ENCODE data around the gene ADARB2.
A peak's percentile ranks its signal among the peaks of the same experiment; 100 is the strongest.

Gene ADARB2

DNA sequence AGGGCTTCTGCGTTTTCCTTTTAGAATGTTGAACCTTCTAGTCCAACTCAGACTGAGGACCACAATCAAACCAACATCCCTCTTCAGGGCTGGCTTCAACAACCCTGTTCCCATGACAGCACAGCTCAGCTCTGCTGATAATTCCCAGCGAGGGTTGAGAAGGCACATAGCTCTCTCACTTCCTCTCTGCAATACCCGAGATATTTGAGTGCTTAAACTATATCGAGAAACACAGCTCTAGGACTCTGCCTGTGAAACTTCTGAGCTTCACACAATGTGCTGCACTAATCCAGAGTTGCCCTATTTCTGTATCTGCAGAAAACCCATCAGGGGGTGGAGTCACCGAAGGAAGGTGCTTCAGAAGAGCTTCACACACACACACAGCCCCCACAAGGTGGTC is 1.6 kb upstream of the ADARB2 start:
- in situ Hi-C loops (cut with MboI; ENCODE audit: low sequenced_read_pairs, unreplicated experiment), result no loop called here
- DNase-seq (ENCODE audit: low spot score), result peak; percentile 69
- TF ChIP-seq, protein P1, sequence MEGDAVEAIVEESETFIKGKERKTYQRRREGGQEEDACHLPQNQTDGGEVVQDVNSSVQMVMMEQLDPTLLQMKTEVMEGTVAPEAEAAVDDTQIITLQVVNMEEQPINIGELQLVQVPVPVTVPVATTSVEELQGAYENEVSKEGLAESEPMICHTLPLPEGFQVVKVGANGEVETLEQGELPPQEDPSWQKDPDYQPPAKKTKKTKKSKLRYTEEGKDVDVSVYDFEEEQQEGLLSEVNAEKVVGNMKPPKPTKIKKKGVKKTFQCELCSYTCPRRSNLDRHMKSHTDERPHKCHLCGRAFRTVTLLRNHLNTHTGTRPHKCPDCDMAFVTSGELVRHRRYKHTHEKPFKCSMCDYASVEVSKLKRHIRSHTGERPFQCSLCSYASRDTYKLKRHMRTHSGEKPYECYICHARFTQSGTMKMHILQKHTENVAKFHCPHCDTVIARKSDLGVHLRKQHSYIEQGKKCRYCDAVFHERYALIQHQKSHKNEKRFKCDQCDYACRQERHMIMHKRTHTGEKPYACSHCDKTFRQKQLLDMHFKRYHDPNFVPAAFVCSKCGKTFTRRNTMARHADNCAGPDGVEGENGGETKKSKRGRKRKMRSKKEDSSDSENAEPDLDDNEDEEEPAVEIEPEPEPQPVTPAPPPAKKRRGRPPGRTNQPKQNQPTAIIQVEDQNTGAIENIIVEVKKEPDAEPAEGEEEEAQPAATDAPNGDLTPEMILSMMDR (IDR thresholded peaks at IDR 0.05; ENCODE audit: borderline replicate concordance, control extremely low read depth, extremely low read depth, insufficient read depth, missing control alignments), result no peak

DNA sequence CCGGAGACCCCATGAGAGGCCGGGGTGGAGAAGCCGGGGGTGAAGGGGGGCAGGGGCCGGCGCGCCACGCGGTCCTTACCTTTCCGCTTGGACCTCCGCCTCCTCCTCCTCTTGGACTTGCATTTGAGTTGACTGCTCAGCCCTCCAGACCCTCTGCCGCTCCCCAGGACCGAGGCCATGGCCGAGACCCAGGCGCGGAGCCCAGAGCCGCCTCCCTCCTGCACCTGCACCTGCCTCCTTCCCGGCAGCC is 428 bp downstream of the ADARB2 start:
- TF ChIP-seq, protein P1 (IDR thresholded peaks at IDR 0.05; ENCODE audit: borderline replicate concordance, control extremely low read depth, extremely low read depth, insufficient read depth, missing control alignments), result no peak
- DNase-seq (ENCODE audit: low spot score), result no peak
- in situ Hi-C loops (cut with MboI; ENCODE audit: low sequenced_read_pairs, unreplicated experiment), result no loop called here

DNA sequence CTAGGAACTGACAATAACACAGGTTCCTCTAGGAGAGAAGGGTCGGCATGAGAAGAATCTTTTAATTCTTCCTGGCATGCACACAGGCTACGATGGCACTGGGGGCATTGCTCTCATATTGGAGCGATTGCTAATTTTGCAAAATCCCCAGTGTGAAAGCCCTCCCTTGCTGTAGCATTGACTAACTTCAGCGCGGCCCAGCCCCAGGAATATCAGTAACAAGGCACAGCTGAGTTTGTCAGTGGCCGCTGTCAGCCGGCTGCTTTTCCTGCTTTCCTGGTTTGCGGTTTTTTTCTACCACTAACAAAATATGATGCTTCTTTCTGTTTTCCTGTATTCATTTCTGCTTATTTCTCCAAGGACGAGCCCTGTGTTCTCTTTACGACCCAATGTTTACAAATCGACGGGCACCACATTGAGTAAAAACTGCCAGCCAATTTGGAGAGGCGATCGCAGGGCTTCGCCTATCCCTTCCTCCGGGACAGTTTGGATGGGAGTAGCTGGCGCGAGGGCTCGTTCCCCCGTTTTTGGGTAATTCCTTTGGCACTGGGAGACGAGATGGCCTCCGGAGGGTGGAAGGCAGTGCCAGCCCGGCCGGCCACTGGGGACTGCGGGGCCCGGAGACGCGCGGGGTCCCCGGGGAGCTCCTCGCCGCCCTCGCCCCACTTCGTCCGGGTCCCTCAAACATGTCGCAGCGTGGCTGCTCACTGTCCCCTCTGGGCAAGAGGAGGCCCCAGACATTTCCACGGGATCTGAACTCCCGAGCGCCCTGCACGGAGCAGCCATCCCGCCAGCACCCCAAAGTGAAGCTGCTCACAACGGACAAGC is 967 bp downstream of the ADARB2 start:
- TF ChIP-seq, protein P1 (IDR thresholded peaks at IDR 0.05; ENCODE audit: borderline replicate concordance, control extremely low read depth, extremely low read depth, insufficient read depth, missing control alignments), result no peak
- in situ Hi-C loops (cut with MboI; ENCODE audit: low sequenced_read_pairs, unreplicated experiment), result no loop called here
- DNase-seq (ENCODE audit: low spot score), result no peak

DNA sequence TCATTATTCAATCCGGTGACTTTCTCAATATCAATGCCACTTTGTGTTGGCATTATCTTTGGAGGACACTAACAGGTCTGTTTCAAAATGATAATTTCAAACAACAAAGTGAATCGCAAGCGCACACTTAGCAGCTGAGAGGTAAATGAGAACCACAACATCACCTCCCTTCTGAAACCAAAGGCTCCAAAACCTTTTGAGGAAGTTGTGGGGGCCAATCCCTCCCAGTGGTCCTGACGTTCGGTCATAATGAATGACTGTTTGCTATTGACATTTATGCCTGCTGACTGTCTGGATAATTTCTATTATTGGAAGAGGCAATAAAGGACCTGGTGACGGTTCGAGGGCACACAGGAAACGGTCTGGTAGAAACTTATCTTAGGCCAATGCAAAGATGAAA is 1.8 kb downstream of the ADARB2 start:
- DNase-seq (ENCODE audit: low spot score), result no peak
- TF ChIP-seq, protein P1 (IDR thresholded peaks at IDR 0.05; ENCODE audit: borderline replicate concordance, control extremely low read depth, extremely low read depth, insufficient read depth, missing control alignments), result no peak
- in situ Hi-C loops (cut with MboI; ENCODE audit: low sequenced_read_pairs, unreplicated experiment), result no loop called here

DNA sequence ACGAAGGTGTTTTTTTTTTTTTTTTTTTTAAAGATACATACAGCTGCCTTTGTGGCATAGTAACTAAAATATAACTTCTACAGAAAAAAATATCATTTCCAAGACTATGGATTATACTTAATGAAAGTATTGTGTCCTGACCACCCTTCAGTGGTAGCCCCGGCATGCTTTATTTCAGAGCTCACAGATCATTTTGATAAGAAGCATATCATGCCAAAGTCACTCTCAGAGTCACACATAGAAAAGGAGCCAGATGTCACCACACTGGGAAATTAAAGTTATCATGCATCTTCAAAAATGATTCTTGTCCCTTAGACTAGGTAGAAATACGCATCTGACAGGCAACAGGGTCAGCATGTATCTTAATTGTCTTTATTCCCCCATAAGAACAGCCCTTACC is 3.0 kb downstream of the ADARB2 start:
- TF ChIP-seq, protein P1 (IDR thresholded peaks at IDR 0.05; ENCODE audit: borderline replicate concordance, control extremely low read depth, extremely low read depth, insufficient read depth, missing control alignments), result no peak
- no peak for DNase-seq (ENCODE audit: low spot score)
- in situ Hi-C loops (cut with MboI; ENCODE audit: low sequenced_read_pairs, unreplicated experiment), result no loop called here

DNA sequence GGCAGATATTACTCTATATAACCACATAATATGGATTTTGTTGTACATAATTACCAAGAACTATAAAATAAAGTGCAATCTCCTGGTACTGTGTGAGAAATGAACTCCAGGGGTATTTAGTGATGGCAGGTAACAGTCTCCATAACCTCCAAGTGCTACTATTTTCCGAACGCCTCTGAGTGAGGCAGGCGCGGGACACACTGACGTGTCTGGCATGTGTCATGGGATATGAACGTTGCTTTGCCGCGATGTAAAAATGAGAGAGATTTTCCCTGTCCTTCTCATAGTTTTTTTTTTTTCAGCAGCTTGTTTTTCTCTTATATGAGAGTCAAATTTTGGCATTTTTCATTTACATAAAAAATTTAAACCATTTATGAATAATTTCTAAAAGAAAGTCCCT is 3.6 kb downstream of the ADARB2 start:
- in situ Hi-C loops (cut with MboI; ENCODE audit: low sequenced_read_pairs, unreplicated experiment), result no loop called here
- DNase-seq (ENCODE audit: low spot score), result no peak
- TF ChIP-seq, protein P1 (IDR thresholded peaks at IDR 0.05; ENCODE audit: borderline replicate concordance, control extremely low read depth, extremely low read depth, insufficient read depth, missing control alignments), result no peak

All from GM13976 (cell line).